ENCODE measurements around the gene PPP1R16B.

DNA sequence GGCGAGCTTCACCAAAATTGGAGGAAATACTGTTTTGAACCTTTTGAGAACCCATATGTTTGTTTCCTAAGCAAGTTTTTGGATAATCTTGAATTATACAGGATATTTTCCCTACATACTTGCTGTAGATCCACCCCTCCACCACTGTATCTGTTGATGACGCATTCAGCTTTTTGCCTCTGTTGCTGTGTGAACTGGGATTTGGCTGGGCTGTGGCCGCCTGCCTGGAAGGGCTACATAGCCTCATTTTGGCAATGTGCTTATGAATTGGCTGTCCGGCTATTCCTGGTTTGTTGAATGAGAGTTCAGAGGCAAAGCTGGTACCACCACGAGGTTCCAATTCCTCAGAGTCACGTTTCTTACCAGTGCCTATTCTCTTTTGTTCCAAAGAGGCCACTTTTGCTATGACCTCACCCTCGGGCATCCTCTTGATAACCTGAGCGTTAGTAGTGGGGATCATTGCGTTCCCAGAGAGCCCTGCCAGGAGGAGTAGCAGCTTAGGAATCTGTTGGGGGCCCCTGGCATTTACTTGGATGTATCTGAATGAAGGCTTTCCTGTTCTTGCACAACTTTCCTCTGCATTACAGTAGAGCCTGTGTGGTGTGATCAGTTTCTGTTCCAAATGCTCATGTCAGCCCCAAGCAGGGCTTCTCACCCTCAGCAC, 127.1 kb downstream of the PPP1R16B start:
- TF ChIP-seq POLR2A (IDR thresholded peaks at IDR 0.05) = no peak
- TF ChIP-seq, protein P1, sequence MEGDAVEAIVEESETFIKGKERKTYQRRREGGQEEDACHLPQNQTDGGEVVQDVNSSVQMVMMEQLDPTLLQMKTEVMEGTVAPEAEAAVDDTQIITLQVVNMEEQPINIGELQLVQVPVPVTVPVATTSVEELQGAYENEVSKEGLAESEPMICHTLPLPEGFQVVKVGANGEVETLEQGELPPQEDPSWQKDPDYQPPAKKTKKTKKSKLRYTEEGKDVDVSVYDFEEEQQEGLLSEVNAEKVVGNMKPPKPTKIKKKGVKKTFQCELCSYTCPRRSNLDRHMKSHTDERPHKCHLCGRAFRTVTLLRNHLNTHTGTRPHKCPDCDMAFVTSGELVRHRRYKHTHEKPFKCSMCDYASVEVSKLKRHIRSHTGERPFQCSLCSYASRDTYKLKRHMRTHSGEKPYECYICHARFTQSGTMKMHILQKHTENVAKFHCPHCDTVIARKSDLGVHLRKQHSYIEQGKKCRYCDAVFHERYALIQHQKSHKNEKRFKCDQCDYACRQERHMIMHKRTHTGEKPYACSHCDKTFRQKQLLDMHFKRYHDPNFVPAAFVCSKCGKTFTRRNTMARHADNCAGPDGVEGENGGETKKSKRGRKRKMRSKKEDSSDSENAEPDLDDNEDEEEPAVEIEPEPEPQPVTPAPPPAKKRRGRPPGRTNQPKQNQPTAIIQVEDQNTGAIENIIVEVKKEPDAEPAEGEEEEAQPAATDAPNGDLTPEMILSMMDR (IDR thresholded peaks at IDR 0.05) = no peak
